Measurements from ENCODE around the gene EMC9.

The EMC9 gene

GRCh38 chr14:24149302-24149969 is 8.0 kb upstream of the EMC9 start:
- no peak for DNase-seq (ENCODE audit: low read depth, low spot score)

GRCh38 chr14:24147761-24148428 is 6.5 kb upstream of the EMC9 start:
- peak; percentile 36 for DNase-seq (ENCODE audit: low read depth, low spot score)

GRCh38 chr14:24146978-24147760 is 5.8 kb upstream of the EMC9 start, which contains the start of gene RNF31:
RNF31 (plus strand) TSS chr14:24147498; CDS start chr14:24147699, 201 bp downstream.
- DNase-seq (ENCODE audit: low read depth, low spot score) = peak; percentile 99

GRCh38 chr14:24146453-24146977 is 5.1 kb upstream of the EMC9 start, which contains the start of gene PSME2:
PSME2 (minus strand) TSS chr14:24146610; CDS start chr14:24146581, 29 bp downstream.
- peak; percentile 98 for DNase-seq (ENCODE audit: low read depth, low spot score)

GRCh38 chr14:24145690-24146452 is 4.5 kb upstream of the EMC9 start:
- DNase-seq (ENCODE audit: low read depth, low spot score) = peak; percentile 40

- DNase-seq (ENCODE audit: low read depth, low spot score) = no peak
Observed at GRCh38 chr14:24145219-24145618, 3.8 kb upstream of the EMC9 start.

GRCh38 chr14:24144451-24144850 is 3.1 kb upstream of the EMC9 start:
- no peak for DNase-seq (ENCODE audit: low read depth, low spot score)

- DNase-seq (ENCODE audit: low read depth, low spot score) = no peak
Observed at GRCh38 chr14:24143511-24143910, 2.1 kb upstream of the EMC9 start.

GRCh38 chr14:24139272-24139934 is 2.0 kb downstream of the EMC9 start:
- no peak for DNase-seq (ENCODE audit: low read depth, low spot score)

- no peak for DNase-seq (ENCODE audit: low read depth, low spot score)
Observed at GRCh38 chr14:24138396-24139271, 2.8 kb downstream of the EMC9 start.

- no peak for DNase-seq (ENCODE audit: low read depth, low spot score)
Observed at GRCh38 chr14:24137529-24138395, 3.6 kb downstream of the EMC9 start.

- DNase-seq (ENCODE audit: low read depth, low spot score) = no peak
Observed at GRCh38 chr14:24136684-24137528, 4.5 kb downstream of the EMC9 start.

GRCh38 chr14:24135834-24136683 is 5.3 kb downstream of the EMC9 start, which contains the start of gene PSME1:
PSME1 (plus strand) TSS chr14:24136194; CDS start chr14:24136263, 69 bp downstream.
- peak; percentile 96 for DNase-seq (ENCODE audit: low read depth, low spot score)

GRCh38 chr14:24135584-24135833 is 5.9 kb downstream of the EMC9 start:
- DNase-seq (ENCODE audit: low read depth, low spot score) = no peak

GRCh38 chr14:24133735-24134134 is 7.7 kb downstream of the EMC9 start:
- no peak for DNase-seq (ENCODE audit: low read depth, low spot score)

- DNase-seq (ENCODE audit: low read depth, low spot score) = no peak
Observed at GRCh38 chr14:24132976-24133375, 8.4 kb downstream of the EMC9 start.

GRCh38 chr14:24132061-24132685 is 9.2 kb downstream of the EMC9 start:
- DNase-seq (ENCODE audit: low read depth, low spot score) = no peak
